ENCODE data around the gene PLEKHB2.
"Not testable (repeated sequence)": the region's sequence is repeated elsewhere in the genome, so short reads cannot be mapped to it uniquely, and the experiment has no call there.

Gene PLEKHB2

GRCh38 chr2:131105156-131105949 lies at the start of gene PLEKHB2:
Gene PLEKHB2, plus strand, starts transcription at chr2:131105336. Its CDS starts 15,606 bp downstream, at chr2:131120942.
- DNase-seq, result peak; percentile 92
- in situ Hi-C loops (cut with HindIII; ENCODE audit: low pct_ligation_motif_present, low pct_unique_long_range_greater_than_20kb, low sequenced_read_pairs), result no loop called here

- in situ Hi-C loops (cut with HindIII; ENCODE audit: low pct_ligation_motif_present, low pct_unique_long_range_greater_than_20kb, low sequenced_read_pairs), result no loop called here
- no peak for DNase-seq
Measured at GRCh38 chr2:131056204-131056931, 48.8 kb upstream of the PLEKHB2 start.

- DNase-seq, result no peak
- in situ Hi-C loops (cut with HindIII; ENCODE audit: low pct_ligation_motif_present, low pct_unique_long_range_greater_than_20kb, low sequenced_read_pairs), result no loop called here
Measured at GRCh38 chr2:131056932-131057287, 48.2 kb upstream of the PLEKHB2 start.

- in situ Hi-C loops (cut with HindIII; ENCODE audit: low pct_ligation_motif_present, low pct_unique_long_range_greater_than_20kb, low sequenced_read_pairs), result no loop called here
- no peak for DNase-seq
Measured at GRCh38 chr2:131058214-131058843, 46.8 kb upstream of the PLEKHB2 start.

GRCh38 chr2:131058920-131059319 lies 46.2 kb upstream of the PLEKHB2 start:
- DNase-seq, result no peak
- in situ Hi-C loops (cut with HindIII; ENCODE audit: low pct_ligation_motif_present, low pct_unique_long_range_greater_than_20kb, low sequenced_read_pairs), result no loop called here

GRCh38 chr2:131063501-131064283 lies 41.4 kb upstream of the PLEKHB2 start:
- in situ Hi-C loops (cut with HindIII; ENCODE audit: low pct_ligation_motif_present, low pct_unique_long_range_greater_than_20kb, low sequenced_read_pairs), result no loop called here
- no peak for DNase-seq

- in situ Hi-C loops (cut with HindIII; ENCODE audit: low pct_ligation_motif_present, low pct_unique_long_range_greater_than_20kb, low sequenced_read_pairs), result no loop called here
- no peak for DNase-seq
Measured at GRCh38 chr2:131064589-131065512, 40.3 kb upstream of the PLEKHB2 start.

GRCh38 chr2:131067465-131068125 lies 37.5 kb upstream of the PLEKHB2 start:
- DNase-seq, result no peak
- in situ Hi-C loops (cut with HindIII; ENCODE audit: low pct_ligation_motif_present, low pct_unique_long_range_greater_than_20kb, low sequenced_read_pairs), result no loop called here

- DNase-seq; in situ Hi-C loops (cut with HindIII; ENCODE audit: low pct_ligation_motif_present, low pct_unique_long_range_greater_than_20kb, low sequenced_read_pairs): not testable (repeated sequence)
Measured at GRCh38 chr2:131068172-131068571, 37.0 kb upstream of the PLEKHB2 start.

- DNase-seq; in situ Hi-C loops (cut with HindIII; ENCODE audit: low pct_ligation_motif_present, low pct_unique_long_range_greater_than_20kb, low sequenced_read_pairs): not testable (repeated sequence)
Measured at GRCh38 chr2:131075578-131075977, 29.6 kb upstream of the PLEKHB2 start.

GRCh38 chr2:131076707-131077106 lies 28.4 kb upstream of the PLEKHB2 start:
- in situ Hi-C loops (cut with HindIII; ENCODE audit: low pct_ligation_motif_present, low pct_unique_long_range_greater_than_20kb, low sequenced_read_pairs), result no loop called here
- no peak for DNase-seq

- DNase-seq, result no peak
- in situ Hi-C loops (cut with HindIII; ENCODE audit: low pct_ligation_motif_present, low pct_unique_long_range_greater_than_20kb, low sequenced_read_pairs), result no loop called here
Measured at GRCh38 chr2:131077182-131077846, 27.8 kb upstream of the PLEKHB2 start.

GRCh38 chr2:131077966-131078365 lies 27.2 kb upstream of the PLEKHB2 start:
- DNase-seq, result no peak
- in situ Hi-C loops (cut with HindIII; ENCODE audit: low pct_ligation_motif_present, low pct_unique_long_range_greater_than_20kb, low sequenced_read_pairs), result no loop called here

GRCh38 chr2:131079931-131080330 lies 25.2 kb upstream of the PLEKHB2 start:
- in situ Hi-C loops (cut with HindIII; ENCODE audit: low pct_ligation_motif_present, low pct_unique_long_range_greater_than_20kb, low sequenced_read_pairs); DNase-seq: not testable (repeated sequence)

GRCh38 chr2:131081190-131081589 lies 23.9 kb upstream of the PLEKHB2 start:
- in situ Hi-C loops (cut with HindIII; ENCODE audit: low pct_ligation_motif_present, low pct_unique_long_range_greater_than_20kb, low sequenced_read_pairs), result no loop called here
- DNase-seq, result no peak

- no peak for DNase-seq
- in situ Hi-C loops (cut with HindIII; ENCODE audit: low pct_ligation_motif_present, low pct_unique_long_range_greater_than_20kb, low sequenced_read_pairs), result no loop called here
Measured at GRCh38 chr2:131085646-131086045, 19.5 kb upstream of the PLEKHB2 start.

Data from ACHN (cell line).